MG63 (cell line): ENCODE measurements around the gene RPS25. TPM values are rescaled to one million over a fixed set of nuclear protein-coding genes. Genes with fewer than 3 reads are reported as not detected.
A peak's percentile ranks its signal among the peaks of the same experiment; 100 is the strongest.
"Not testable (repeated sequence)": the region's sequence is repeated elsewhere in the genome, so short reads cannot be mapped to it uniquely, and the experiment has no call there.

Source experiments
- DNase-seq: peaks from one replicate; pipeline ENCODE4 v3.0.0-alpha.2; 2020
- H3K27me3 ChIP-seq: fragments of 250-450 bp; sonication (Bioruptor Pico); 2 replicates; pipeline ENCODE4 v1.5.1; 2020; ENCODE audit warnings: mild to moderate bottlenecking, moderate library complexity
- H3K36me3 ChIP-seq: fragments of 250-450 bp; sonication (Bioruptor Pico); 2 replicates; pipeline ENCODE4 v1.5.1; 2020; ENCODE audit warnings: mild to moderate bottlenecking, moderate library complexity
- H3K4me3 ChIP-seq: fragments of 250-450 bp; sonication (Bioruptor Pico); 2 replicates; pipeline ENCODE4 v1.5.1; 2020; ENCODE audit warnings: mild to moderate bottlenecking, moderate library complexity
- H3K9me3 ChIP-seq: fragments of 250-450 bp; sonication (Bioruptor Pico); 2 replicates; pipeline ENCODE4 v1.5.1; 2020; ENCODE audit warnings: mild to moderate bottlenecking, moderate library complexity
- total RNA-seq: library from RNA; depleted of rRNA; stranded (reverse); fragments of >200 nt; shearing (Covaris generic); gene quantifications from 2 replicates; pipeline ENCODE4 v1.2.3, GENCODE V29; 2014; ENCODE audit warnings: low replicate concordance

The RPS25 gene
- total RNA-seq, 1 experiment from 2014 or later = 1,989 TPM

GRCh38 chr11:119046489-119046888 lies 28.3 kb upstream of the RPS25 start:
- Histone ChIP-seq H3K27me3 (no peaks in the 10 kb centered on the region), H3K36me3 (peaks cover 37% of the 10 kb centered on the region), H3K9me3 (no peaks in the 10 kb centered on the region), H3K4me3 (no peak overlapping the region)
- DNase-seq = no peak

- peaks cover 24% of the 10 kb centered on the region for H3K36me3 ChIP-seq
- H3K4me3 ChIP-seq = no peak overlapping the region
- no peaks in the 10 kb centered on the region for H3K27me3 ChIP-seq
- no peaks in the 10 kb centered on the region for H3K9me3 ChIP-seq
- DNase-seq = no peak
Measured at GRCh38 chr11:119044708-119045107, 26.6 kb upstream of the RPS25 start.

GRCh38 chr11:119042927-119043326 lies 24.8 kb upstream of the RPS25 start:
- Histone ChIP-seq H3K27me3 (no peaks in the 10 kb centered on the region), H3K4me3 (no peak overlapping the region), H3K36me3 (peaks cover 17% of the 10 kb centered on the region), H3K9me3 (no peaks in the 10 kb centered on the region)
- DNase-seq = no peak

GRCh38 chr11:119041821-119042514 lies 23.8 kb upstream of the RPS25 start:
- Histone ChIP-seq H3K9me3 (no peaks in the 10 kb centered on the region), H3K27me3 (no peaks in the 10 kb centered on the region), H3K4me3 (no peak overlapping the region), H3K36me3 (peaks cover 8% of the 10 kb centered on the region)
- no peak for DNase-seq

- not testable (repeated sequence) for H3K36me3 ChIP-seq, H3K9me3 ChIP-seq, DNase-seq, H3K4me3 ChIP-seq, H3K27me3 ChIP-seq
Measured at GRCh38 chr11:119039471-119039870, 21.3 kb upstream of the RPS25 start.

- no peaks in the 10 kb centered on the region for H3K9me3 ChIP-seq
- H3K27me3 ChIP-seq = no peaks in the 10 kb centered on the region
- H3K36me3 ChIP-seq = no peaks in the 10 kb centered on the region
- DNase-seq = no peak
- H3K4me3 ChIP-seq = no peak overlapping the region
Measured at GRCh38 chr11:119038884-119039283, 20.7 kb upstream of the RPS25 start.

- Histone ChIP-seq H3K27me3 (no peaks in the 10 kb centered on the region), H3K4me3 (no peak overlapping the region), H3K36me3 (no peaks in the 10 kb centered on the region), H3K9me3 (no peaks in the 10 kb centered on the region)
- no peak for DNase-seq
Measured at GRCh38 chr11:119034813-119035212, 16.7 kb upstream of the RPS25 start.

GRCh38 chr11:119033421-119033820 lies 15.3 kb upstream of the RPS25 start:
- not testable (repeated sequence) for H3K4me3 ChIP-seq, H3K36me3 ChIP-seq, DNase-seq, H3K9me3 ChIP-seq, H3K27me3 ChIP-seq

GRCh38 chr11:119031912-119032280 lies 13.8 kb upstream of the RPS25 start:
- H3K36me3 ChIP-seq = no peaks in the 10 kb centered on the region; the same call in 1 of the 2 replicates
- no peak overlapping the region for H3K4me3 ChIP-seq
- no peak for DNase-seq
- no peaks in the 10 kb centered on the region for H3K27me3 ChIP-seq
- H3K9me3 ChIP-seq = no peaks in the 10 kb centered on the region

GRCh38 chr11:119030329-119031047 lies 12.3 kb upstream of the RPS25 start, which contains the start of gene SLC37A4:
Gene SLC37A4, minus strand, starts transcription at chr11:119030877.
- Histone ChIP-seq H3K9me3 (no peaks in the 10 kb centered on the region), H3K4me3 (peak within 1 kb of the TSS; percentile 77), H3K27me3 (no peaks in the 10 kb centered on the region), H3K36me3 (no peaks in the 10 kb centered on the region; the same call in 1 of the 2 replicates)
- DNase-seq = peak; percentile 98

- Histone ChIP-seq H3K36me3 (peaks cover 3% of the 10 kb centered on the region), H3K4me3 (peak overlapping the region; percentile 77), H3K27me3 (no peaks in the 10 kb centered on the region), H3K9me3 (no peaks in the 10 kb centered on the region)
- no peak for DNase-seq
Measured at GRCh38 chr11:119030029-119030328, 11.8 kb upstream of the RPS25 start.

- H3K4me3 ChIP-seq = peak overlapping the region; percentile 77
- H3K27me3 ChIP-seq = no peaks in the 10 kb centered on the region
- DNase-seq = no peak
- H3K9me3 ChIP-seq = no peaks in the 10 kb centered on the region
- H3K36me3 ChIP-seq = peaks cover 4% of the 10 kb centered on the region
Measured at GRCh38 chr11:119029340-119030028, 11.3 kb upstream of the RPS25 start.

- Histone ChIP-seq H3K9me3 (no peaks in the 10 kb centered on the region), H3K27me3 (no peaks in the 10 kb centered on the region), H3K4me3 (no peak overlapping the region), H3K36me3 (peaks cover 5% of the 10 kb centered on the region)
- DNase-seq = no peak
Measured at GRCh38 chr11:119029069-119029339, 10.9 kb upstream of the RPS25 start.

- DNase-seq = no peak
- Histone ChIP-seq H3K27me3 (no peaks in the 10 kb centered on the region), H3K4me3 (no peak overlapping the region), H3K9me3 (no peaks in the 10 kb centered on the region), H3K36me3 (peaks cover 10% of the 10 kb centered on the region)
Measured at GRCh38 chr11:119028346-119029068, 10.4 kb upstream of the RPS25 start.

- no peak for DNase-seq
- Histone ChIP-seq H3K9me3 (no peaks in the 10 kb centered on the region), H3K4me3 (no peak overlapping the region), H3K36me3 (peaks cover 16% of the 10 kb centered on the region), H3K27me3 (no peaks in the 10 kb centered on the region)
Measured at GRCh38 chr11:119027561-119028345, 9.6 kb upstream of the RPS25 start.

- no peaks in the 10 kb centered on the region for H3K9me3 ChIP-seq
- H3K36me3 ChIP-seq = peaks cover 23% of the 10 kb centered on the region
- DNase-seq = no peak
Measured at GRCh38 chr11:119026970-119027369, 8.8 kb upstream of the RPS25 start.

More at GRCh38 chr11:119026970-119027369, 8.8 kb upstream of the RPS25 start:
- no peak overlapping the region for H3K4me3 ChIP-seq
- H3K27me3 ChIP-seq = no peaks in the 10 kb centered on the region
